ENCODE measurements around the gene TRMO.

TRMO gene

DNA sequence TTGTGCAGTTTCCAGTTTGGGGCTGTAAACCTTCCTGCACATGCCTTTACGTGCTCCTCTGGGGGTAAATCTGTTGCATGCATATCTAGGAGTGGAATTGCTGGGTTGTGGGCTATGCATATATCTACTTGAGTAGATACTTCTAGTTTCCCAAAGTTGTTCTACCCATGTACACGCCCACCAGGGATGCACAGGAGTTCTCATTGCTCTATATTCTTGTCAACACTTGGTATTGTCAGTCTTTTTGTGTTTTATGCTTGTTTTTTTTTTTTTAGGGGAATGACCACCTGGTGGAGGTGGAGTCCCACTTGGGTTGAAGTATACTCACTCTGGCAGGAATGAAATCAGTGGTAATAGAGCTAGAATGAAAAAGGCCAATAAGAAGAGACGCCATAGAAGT, 46.2 kb downstream of the TRMO start:
- TF ChIP-seq, protein P1, sequence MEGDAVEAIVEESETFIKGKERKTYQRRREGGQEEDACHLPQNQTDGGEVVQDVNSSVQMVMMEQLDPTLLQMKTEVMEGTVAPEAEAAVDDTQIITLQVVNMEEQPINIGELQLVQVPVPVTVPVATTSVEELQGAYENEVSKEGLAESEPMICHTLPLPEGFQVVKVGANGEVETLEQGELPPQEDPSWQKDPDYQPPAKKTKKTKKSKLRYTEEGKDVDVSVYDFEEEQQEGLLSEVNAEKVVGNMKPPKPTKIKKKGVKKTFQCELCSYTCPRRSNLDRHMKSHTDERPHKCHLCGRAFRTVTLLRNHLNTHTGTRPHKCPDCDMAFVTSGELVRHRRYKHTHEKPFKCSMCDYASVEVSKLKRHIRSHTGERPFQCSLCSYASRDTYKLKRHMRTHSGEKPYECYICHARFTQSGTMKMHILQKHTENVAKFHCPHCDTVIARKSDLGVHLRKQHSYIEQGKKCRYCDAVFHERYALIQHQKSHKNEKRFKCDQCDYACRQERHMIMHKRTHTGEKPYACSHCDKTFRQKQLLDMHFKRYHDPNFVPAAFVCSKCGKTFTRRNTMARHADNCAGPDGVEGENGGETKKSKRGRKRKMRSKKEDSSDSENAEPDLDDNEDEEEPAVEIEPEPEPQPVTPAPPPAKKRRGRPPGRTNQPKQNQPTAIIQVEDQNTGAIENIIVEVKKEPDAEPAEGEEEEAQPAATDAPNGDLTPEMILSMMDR (IDR thresholded peaks at IDR 0.05; ENCODE audit: low read depth, low read length, missing control alignments) = no peak
- no peak for DNase-seq (ENCODE audit: extremely low read depth, low read depth)
- H3K4me3 ChIP-seq (replicated peaks; ENCODE audit: low read depth, low read length) = no peak overlapping the region

DNA sequence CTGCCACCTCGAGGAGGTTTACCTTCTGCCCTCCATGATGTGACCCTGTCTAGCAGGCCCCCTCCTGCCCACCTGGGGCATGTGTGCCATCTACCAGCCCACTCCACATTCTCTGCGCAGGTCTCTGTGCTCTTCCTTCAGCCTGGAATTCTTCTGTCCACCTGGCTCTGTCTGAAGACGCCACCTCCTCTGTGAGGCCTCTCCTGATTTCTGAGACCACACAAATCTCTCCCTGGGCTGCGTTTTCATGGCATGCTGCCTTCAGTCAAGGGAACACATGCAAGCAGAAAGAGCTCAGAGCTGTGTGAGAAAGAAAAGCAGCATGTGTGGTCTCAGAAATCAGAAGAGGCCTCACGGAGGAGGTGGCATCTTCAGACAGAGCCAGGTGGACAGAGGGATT, 47.2 kb downstream of the TRMO start:
- no peak overlapping the region for H3K4me3 ChIP-seq (replicated peaks; ENCODE audit: low read depth, low read length)
- DNase-seq (ENCODE audit: extremely low read depth, low read depth) = no peak
- TF ChIP-seq, protein P1 (IDR thresholded peaks at IDR 0.05; ENCODE audit: low read depth, low read length, missing control alignments) = no peak

DNA sequence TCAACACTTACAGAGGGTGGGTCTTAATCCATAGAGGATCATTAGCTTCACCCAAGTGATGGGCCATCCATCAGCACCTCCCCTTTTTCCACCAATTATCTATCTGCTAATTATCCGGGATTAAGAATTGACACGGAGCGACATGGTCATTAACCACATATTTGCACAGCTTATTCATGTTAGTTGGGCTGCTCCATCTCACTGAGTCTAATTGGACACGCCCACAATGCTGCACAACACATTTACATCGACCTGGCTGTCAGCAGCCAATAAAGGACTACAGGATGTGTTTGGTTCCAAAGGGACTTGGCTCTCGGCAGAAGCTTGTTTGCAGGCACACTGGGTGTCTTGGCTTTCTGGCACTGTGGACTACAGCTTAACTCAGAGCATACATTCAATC, 47.7 kb downstream of the TRMO start:
- DNase-seq (ENCODE audit: extremely low read depth, low read depth) = no peak
- H3K4me3 ChIP-seq (replicated peaks; ENCODE audit: low read depth, low read length) = no peak overlapping the region
- TF ChIP-seq, protein P1 (IDR thresholded peaks at IDR 0.05; ENCODE audit: low read depth, low read length, missing control alignments) = no peak

DNA sequence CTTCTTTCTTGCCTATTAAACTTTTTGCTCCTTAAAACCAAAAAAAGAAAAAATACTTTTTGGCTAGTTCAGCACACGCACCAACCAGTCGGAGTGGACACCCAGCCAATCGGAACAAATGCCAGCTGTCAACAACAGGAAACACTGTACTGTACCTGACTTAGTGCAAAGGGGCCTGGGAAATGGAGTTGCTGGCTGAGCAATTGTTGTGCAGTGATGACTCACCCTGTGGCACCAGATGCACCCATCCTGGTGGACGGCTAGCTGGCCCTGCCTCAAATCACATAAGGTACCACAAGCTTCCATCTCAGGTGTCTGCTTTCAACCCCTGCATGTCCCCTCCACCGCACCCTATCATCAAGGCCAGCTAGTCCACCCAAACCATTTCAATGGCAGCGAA, 48.4 kb downstream of the TRMO start:
- no peak for DNase-seq (ENCODE audit: extremely low read depth, low read depth)
- no peak overlapping the region for H3K4me3 ChIP-seq (replicated peaks; ENCODE audit: low read depth, low read length)
- TF ChIP-seq, protein P1 (IDR thresholded peaks at IDR 0.05; ENCODE audit: low read depth, low read length, missing control alignments) = no peak

DNA sequence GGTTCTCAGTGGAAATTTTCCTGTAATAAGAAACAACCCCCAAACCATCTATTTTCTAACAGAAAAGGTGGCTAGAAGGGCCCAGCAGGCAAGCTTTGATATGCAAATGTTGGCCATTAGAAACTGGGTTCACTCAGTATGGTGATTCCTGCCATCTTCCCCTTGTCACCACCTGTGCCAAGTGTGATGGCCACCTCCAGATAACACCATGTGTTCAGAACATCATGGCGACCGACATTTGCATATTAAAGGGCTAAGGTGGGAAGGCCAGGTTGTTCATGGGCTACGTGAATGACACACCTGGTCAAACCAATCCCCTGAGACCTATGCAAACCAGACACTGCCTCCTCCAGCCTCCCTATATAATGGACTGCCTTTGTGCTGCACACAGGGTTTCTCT, 48.9 kb downstream of the TRMO start:
- H3K4me3 ChIP-seq (replicated peaks; ENCODE audit: low read depth, low read length) = no peak overlapping the region
- no peak for DNase-seq (ENCODE audit: extremely low read depth, low read depth)
- TF ChIP-seq, protein P1 (IDR thresholded peaks at IDR 0.05; ENCODE audit: low read depth, low read length, missing control alignments) = no peak

DNA sequence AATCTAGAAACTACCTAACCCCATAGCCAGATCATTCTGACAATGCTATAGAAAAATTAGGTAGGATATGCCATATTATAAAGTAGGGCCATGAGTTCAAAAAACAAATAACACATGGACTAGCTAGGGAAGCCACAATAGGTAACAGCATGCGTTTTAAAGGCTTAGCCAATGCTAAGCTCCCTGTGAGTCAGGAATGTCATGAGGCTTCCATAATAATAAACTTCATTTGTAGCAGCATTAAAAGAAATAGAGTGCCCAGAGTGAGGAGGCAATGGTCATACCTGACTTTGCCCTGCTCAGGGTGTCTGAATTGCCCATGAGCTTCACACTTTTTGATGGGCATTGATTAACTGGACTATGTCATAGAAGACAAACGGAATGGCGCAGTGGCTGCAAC, 53.4 kb downstream of the TRMO start:
- DNase-seq (ENCODE audit: extremely low read depth, low read depth) = no peak
- no peak overlapping the region for H3K4me3 ChIP-seq (replicated peaks; ENCODE audit: low read depth, low read length)
- TF ChIP-seq, protein P1 (IDR thresholded peaks at IDR 0.05; ENCODE audit: low read depth, low read length, missing control alignments) = no peak

DNA sequence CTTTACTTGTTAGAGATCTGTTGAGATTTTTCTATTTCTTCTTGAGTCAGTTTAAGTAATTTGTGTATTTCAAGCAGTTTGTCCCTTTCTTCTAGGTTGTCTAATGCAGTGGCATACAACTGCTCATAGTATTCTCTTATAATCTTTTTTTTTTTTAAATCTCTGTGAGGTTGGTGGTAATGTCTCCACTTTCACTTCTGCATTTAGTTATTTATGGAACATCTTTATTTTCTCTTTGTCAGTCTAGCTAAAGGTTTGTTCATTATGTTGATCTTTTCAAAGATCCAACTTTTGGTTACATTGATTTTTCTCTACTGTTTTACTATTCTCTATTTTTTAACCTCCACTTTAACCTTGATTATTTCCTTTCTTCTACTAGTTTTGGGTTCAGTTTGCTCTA, 55.5 kb downstream of the TRMO start:
- no peak overlapping the region for H3K4me3 ChIP-seq (replicated peaks; ENCODE audit: low read depth, low read length)
- TF ChIP-seq, protein P1 (IDR thresholded peaks at IDR 0.05; ENCODE audit: low read depth, low read length, missing control alignments) = no peak
- no peak for DNase-seq (ENCODE audit: extremely low read depth, low read depth)

Measured in HFF-Myc (cell line).